GM12878 (cell line): ENCODE data around the gene DPH1. TPM values are rescaled to one million over a fixed set of nuclear protein-coding genes. Genes with fewer than 3 reads are reported as not detected.

Source experiments
- BHLHE40 ChIP-seq, 2 experiments: fragments of 450-650 bp in 1 of 2; IDR thresholded peaks; 2 replicates each; pipeline ENCODE4 v1.6.1; 2011 to 2017; ENCODE audit warnings: low read depth in 2 of 2, borderline replicate concordance in 1 of 2, improper control_type of control experiment in 1 of 2, low read length in 1 of 2, mild to moderate bottlenecking in 1 of 2
- BMI1 ChIP-seq: fragments of 450-650 bp; IDR thresholded peaks from 2 replicates; pipeline ENCODE4 v1.6.1; 2016; ENCODE audit warnings: mild to moderate bottlenecking, moderate library complexity, borderline replicate concordance
- CHD1 ChIP-seq: IDR thresholded peaks from 2 replicates; pipeline ENCODE4 v1.6.1; 2012; ENCODE audit warnings: low read depth, low read length, improper control_type of control experiment
- CREB1 ChIP-seq: IDR thresholded peaks from 2 replicates; pipeline ENCODE4 v1.6.1; 2012; ENCODE audit warnings: low read depth, mild to moderate bottlenecking, inconsistent platforms
- E2F8 ChIP-seq: fragments of 450-650 bp; IDR thresholded peaks from 2 replicates; pipeline ENCODE4 v1.6.1; 2018; ENCODE audit warnings: mild to moderate bottlenecking, low read depth, moderate library complexity; ENCODE audit not compliant: partially characterized antibody
- ELK1 ChIP-seq: IDR thresholded peaks from 2 replicates; pipeline ENCODE4 v1.6.1; 2012; ENCODE audit warnings: low read depth, low read length, improper control_type of control experiment
- FOXM1 ChIP-seq: IDR thresholded peaks from 2 replicates; pipeline ENCODE4 v1.6.1; 2012; ENCODE audit warnings: low read depth, mild to moderate bottlenecking, inconsistent platforms, low read length, moderate library complexity
- KLF5 ChIP-seq: fragments of 450-650 bp; IDR thresholded peaks from 2 replicates; pipeline ENCODE4 v1.6.1; 2014; ENCODE audit warnings: mild to moderate bottlenecking; ENCODE audit not compliant: partially characterized antibody
- MXI1 ChIP-seq: fragments of 150-350 bp; IDR thresholded peaks from 2 replicates; pipeline ENCODE4 v1.6.1; 2011; ENCODE audit warnings: low read depth, mild to moderate bottlenecking, inconsistent platforms, low read length, improper control_type of control experiment
- NFYB ChIP-seq: IDR thresholded peaks from 2 replicates; pipeline ENCODE4 v1.6.1; 2011; ENCODE audit warnings: low read depth, mild to moderate bottlenecking, low read length, improper control_type of control experiment, moderate library complexity; ENCODE audit not compliant: insufficient read depth
- POLR2A ChIP-seq: IDR thresholded peaks from 2 replicates; pipeline ENCODE4 v1.6.1; 2011; ENCODE audit warnings: low read depth, mild to moderate bottlenecking, low read length
- PRDM15 ChIP-seq: fragments of 450-650 bp; formaldehyde crosslinking; IDR thresholded peaks from 2 replicates; pipeline ENCODE4 v1.4.0; 2020; ENCODE audit warnings: mild to moderate bottlenecking, moderate library complexity
- RB1 ChIP-seq: fragments of 450-650 bp; formaldehyde crosslinking; IDR thresholded peaks from 2 replicates; pipeline ENCODE4 v1.6.1; 2017; ENCODE audit warnings: mild to moderate bottlenecking, borderline replicate concordance
- RBBP5 ChIP-seq: fragments of 200-600 bp; sonication (generic); conservative IDR thresholded peaks from 2 replicates; pipeline ENCODE4 v1.6.1; 2016
- RUNX3 ChIP-seq: IDR thresholded peaks from 2 replicates; pipeline ENCODE4 v1.6.1; 2012; ENCODE audit warnings: low read length, inconsistent platforms
- ZNF592 ChIP-seq: fragments of 450-650 bp; IDR thresholded peaks from 2 replicates; pipeline ENCODE4 v1.6.1; 2017; ENCODE audit warnings: mild to moderate bottlenecking, moderate library complexity
- ZSCAN29 ChIP-seq: fragments of 450-650 bp; IDR thresholded peaks from 2 replicates; pipeline ENCODE4 v1.6.1; 2017; ENCODE audit warnings: mild to moderate bottlenecking, moderate library complexity
- polyA plus RNA-seq, 11 experiments: library from polyadenylated mRNA; depleted of rRNA in 4 of 11; unstranded in 6 of 11; stranded (reverse) in 5 of 11; fragments of >200 nt; fragmentation: Nextera tagmentation in 4 of 11; fragmentation: Illumina TruSeq in 1 of 11; extraction: Ambion mirVana in 4 of 11; extraction: Trizol in 1 of 11; gene quantifications; 1 replicate in 1 of 11; 2 replicates in 10 of 11; pipeline versions ENCODE4 v1.2.1 to v1.2.3, GENCODE V29; 2011 to 2016; ENCODE audit warnings: inconsistent platforms in 2 of 11, missing spikeins in 2 of 11, low read depth in 1 of 11
- total RNA-seq, 4 experiments: library from RNA; depleted of rRNA in 3 of 4; stranded (reverse); fragments of >200 nt in 3 of 4; fragmentation: Illumina TruSeq in 1 of 4; extraction: Trizol in 1 of 4; gene quantifications; 2 replicates each; pipeline versions ENCODE4 v1.2.1 to v1.2.3, GENCODE V29; 2013 to 2021

Gene DPH1
- total and polyA plus RNA-seq, 10 of the 15 experiments (the other 5 are each of a cell fraction or from before 2014, with no cell fraction given): 0.29 to 33.6 (median 20.2) TPM

GRCh38 chr17:2083613-2084035 is 53.7 kb downstream of the DPH1 start (continued):
- TF ChIP-seq ZNF592: peak; percentile 81; the same call in 1 of the 2 replicates
- TF ChIP-seq KLF5: no peak
- peak; percentile 34; the same call in 1 of the 2 replicates for TF ChIP-seq MXI1
- no peak for TF ChIP-seq CHD1
- no peak for TF ChIP-seq ZSCAN29
- no peak for TF ChIP-seq ELK1
- TF ChIP-seq BHLHE40 (IDR thresholded peaks at IDR 0.05; ENCODE audit: borderline replicate concordance in 1 of 2, low read depth in 2 of 2, low read length in 1 of 2): peak in 1 of 2 experiments; percentile 53; a peak in 2 of 4 replicates
- TF ChIP-seq CREB1: no peak
- no peak for TF ChIP-seq RUNX3
- TF ChIP-seq PRDM15: no peak
- TF ChIP-seq RB1: no peak
- TF ChIP-seq E2F8: no peak
- no peak for TF ChIP-seq NFYB
- TF ChIP-seq POLR2A: no peak
- no peak for TF ChIP-seq RBBP5
- no peak for TF ChIP-seq FOXM1
- TF ChIP-seq BMI1: no peak
